ENCODE results near the gene TNFRSF1B.

Gene TNFRSF1B

GRCh38 chr1:12176298-12177118 lies 9.7 kb downstream of the TNFRSF1B start:
- DNase-seq, result no peak

- DNase-seq, result peak; percentile 3
Observed at GRCh38 chr1:12177156-12177998, 10.6 kb downstream of the TNFRSF1B start.

GRCh38 chr1:12177999-12178441 lies 11.2 kb downstream of the TNFRSF1B start:
- peak; percentile 84 for DNase-seq

- DNase-seq, result peak; percentile 66
Observed at GRCh38 chr1:12178511-12178910, 11.7 kb downstream of the TNFRSF1B start.

GRCh38 chr1:12179111-12179519 lies 12.3 kb downstream of the TNFRSF1B start:
- DNase-seq, result no peak

- DNase-seq, result no peak
Observed at GRCh38 chr1:12179676-12180075, 12.9 kb downstream of the TNFRSF1B start.

GRCh38 chr1:12180315-12180714 lies 13.5 kb downstream of the TNFRSF1B start:
- DNase-seq, result no peak

- no peak for DNase-seq
Observed at GRCh38 chr1:12180903-12181302, 14.1 kb downstream of the TNFRSF1B start.

- DNase-seq, result no peak
Observed at GRCh38 chr1:12181568-12181967, 14.8 kb downstream of the TNFRSF1B start.

- no peak for DNase-seq
Observed at GRCh38 chr1:12182410-12182984, 15.7 kb downstream of the TNFRSF1B start.

GRCh38 chr1:12183095-12183794 lies 16.5 kb downstream of the TNFRSF1B start:
- no peak for DNase-seq

- DNase-seq, result no peak
Observed at GRCh38 chr1:12184008-12184681, 17.4 kb downstream of the TNFRSF1B start.

- no peak for DNase-seq
Observed at GRCh38 chr1:12185036-12185917, 18.5 kb downstream of the TNFRSF1B start.

GRCh38 chr1:12185918-12186678 lies 19.3 kb downstream of the TNFRSF1B start:
- DNase-seq, result no peak

- no peak for DNase-seq
Observed at GRCh38 chr1:12186679-12186985, 19.8 kb downstream of the TNFRSF1B start.

GRCh38 chr1:12188115-12188514 lies 21.3 kb downstream of the TNFRSF1B start:
- no peak for DNase-seq

- DNase-seq, result no peak
Observed at GRCh38 chr1:12188657-12189327, 22.0 kb downstream of the TNFRSF1B start.

GRCh38 chr1:12189328-12189682 lies 22.5 kb downstream of the TNFRSF1B start:
- no peak for DNase-seq

GRCh38 chr1:12191242-12192032 lies 24.6 kb downstream of the TNFRSF1B start:
- no peak for DNase-seq
